CD8-positive, alpha-beta memory T cell (primary cell): ENCODE data around the gene ASH1L. TPM values are rescaled to one million over a fixed set of nuclear protein-coding genes. Genes with fewer than 3 reads are reported as not detected.
A peak's percentile ranks its signal among the peaks of the same experiment; 100 is the strongest.

Source experiments
- CTCF ChIA-PET: fragments of 350-600 bp; sonication (Branson Sonifier 250); formaldehyde crosslinking; loops from one replicate; lab custom pipeline; 2021; ENCODE audit warnings: antibody characterized with exemption; lab: Charles Lee
- POLR2A ChIA-PET: fragments of 350-600 bp; sonication (Branson Sonifier 250); formaldehyde crosslinking; loops from one replicate; lab custom pipeline; 2021; ENCODE audit warnings: antibody characterized with exemption; lab: Charles Lee
- DNase-seq, 5 donors: peaks; one replicate each; pipeline versions ENCODE4 v3.0.0 to v3.0.0-alpha.2; 2020 to 2022; ENCODE audit warnings: mixed read lengths in 1 of 5
- H3K27ac ChIP-seq: one replicate; pipeline ENCODE4 v1.7.0; 2013; ENCODE audit warnings: low read depth, mild to moderate bottlenecking, low read length, moderate library complexity
- H3K27me3 ChIP-seq: 2 replicates; pipeline ENCODE4 v1.7.0; 2013; ENCODE audit warnings: low read length, mild to moderate bottlenecking; ENCODE audit not compliant: insufficient read depth, poor library complexity, severe bottlenecking
- H3K36me3 ChIP-seq: 2 replicates; pipeline ENCODE4 v1.7.0; 2013; ENCODE audit warnings: mild to moderate bottlenecking, low read length, moderate library complexity; ENCODE audit not compliant: insufficient read depth
- H3K4me1 ChIP-seq: 2 replicates; pipeline ENCODE4 v1.7.0; 2013; ENCODE audit warnings: mild to moderate bottlenecking, low read length, moderate library complexity; ENCODE audit not compliant: insufficient read depth
- H3K4me3 ChIP-seq: 2 replicates; pipeline ENCODE4 v1.7.0; 2013; ENCODE audit warnings: mild to moderate bottlenecking, low read length
- H3K9me3 ChIP-seq: 2 replicates; pipeline ENCODE4 v1.7.0; 2013; ENCODE audit warnings: mild to moderate bottlenecking, low read length
- H3K27ac Mint-ChIP-seq, 8 donors: one replicate each; pipeline ENCODE4 v1.8.0; 2020 to 2021; ENCODE audit warnings: mixed read lengths in 8 of 8, mild to moderate bottlenecking in 6 of 8, inconsistent platforms in 3 of 8, moderate library complexity in 3 of 8
- H3K27me3 Mint-ChIP-seq, 2 donors: one replicate each; pipeline ENCODE4 v1.8.0; 2020 to 2021; ENCODE audit warnings: mixed read lengths in 2 of 2, mild to moderate bottlenecking in 1 of 2, moderate library complexity in 1 of 2
- H3K36me3 Mint-ChIP-seq, 3 donors: one replicate each; pipeline ENCODE4 v1.8.0; 2020 to 2021; ENCODE audit warnings: mixed read lengths in 3 of 3, inconsistent platforms in 1 of 3, mild to moderate bottlenecking in 1 of 3
- H3K4me1 Mint-ChIP-seq, 3 donors: one replicate each; pipeline ENCODE4 v1.8.0; 2020 to 2021; ENCODE audit warnings: mixed read lengths in 3 of 3, inconsistent platforms in 1 of 3, mild to moderate bottlenecking in 1 of 3
- H3K4me3 Mint-ChIP-seq, 7 donors: one replicate each; pipeline ENCODE4 v1.8.0; 2020 to 2021; ENCODE audit warnings: mixed read lengths in 7 of 7, mild to moderate bottlenecking in 6 of 7, moderate library complexity in 4 of 7, inconsistent platforms in 2 of 7
- H3K9me3 Mint-ChIP-seq, 5 donors: one replicate each; pipeline ENCODE4 v1.8.0; 2020 to 2022; ENCODE audit warnings: mixed read lengths in 5 of 5, mild to moderate bottlenecking in 3 of 5, moderate library complexity in 2 of 5, inconsistent platforms in 1 of 5
- polyA plus RNA-seq: library from polyadenylated mRNA; unstranded; fragments of 300-500 nt; fragmentation: Illumina TruSeq; gene quantifications from one replicate; pipeline ENCODE4 v1.2.3, GENCODE V29; 2021
- total RNA-seq, 2 experiments: library from RNA; stranded (reverse); gene quantifications; one replicate each; pipeline ENCODE4 v1.2.3, GENCODE V29; 2021

ASH1L gene
- total and polyA plus RNA-seq, 3 experiments from 2014 or later, result 25.7 to 30.5 (median 29.7) TPM

DNA sequence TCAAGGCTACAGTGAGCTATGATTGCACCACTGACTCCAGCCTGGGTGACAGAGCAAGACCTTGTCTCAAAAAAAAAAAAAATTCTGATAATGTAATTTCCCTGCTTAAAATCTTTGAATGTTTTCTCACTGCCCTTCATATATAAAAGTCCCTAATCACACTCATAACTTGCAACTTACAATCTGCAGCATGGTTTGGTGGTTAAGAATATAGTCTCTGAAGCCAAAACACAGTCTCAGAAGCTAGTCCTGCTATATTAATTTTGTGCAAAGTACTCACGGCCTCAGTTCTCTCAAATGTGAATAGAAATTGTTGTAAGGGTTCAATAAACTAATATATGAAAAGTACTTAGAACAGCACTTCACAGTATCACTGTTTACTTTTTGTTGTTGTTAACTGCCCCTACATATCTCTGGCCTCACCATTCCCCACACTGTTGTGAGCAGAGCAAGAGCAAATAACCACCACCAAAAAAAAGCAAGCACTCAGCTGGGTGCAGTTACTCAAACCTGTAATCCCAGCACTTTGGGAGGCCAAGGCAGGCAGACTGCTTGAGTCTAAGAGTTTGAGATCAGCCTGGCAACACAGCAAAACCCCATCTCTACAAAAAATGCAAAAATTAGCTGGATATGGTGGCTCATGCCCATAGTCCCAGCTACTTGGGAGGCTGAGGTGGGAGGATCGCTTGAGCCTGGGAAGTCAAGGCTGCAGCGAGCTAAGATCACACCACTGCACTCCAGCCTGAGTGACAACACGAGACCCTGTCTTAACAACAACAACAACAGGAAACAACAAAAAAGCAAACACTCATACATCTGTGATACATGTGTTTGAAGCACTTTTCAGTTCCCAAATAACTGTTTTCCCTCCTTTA, 22.4 kb downstream of the ASH1L start:
- peaks cover 47% of the 10 kb centered on the region for H3K4me1 ChIP-seq
- no peaks in the 10 kb centered on the region for H3K36me3 ChIP-seq
- H3K27ac Mint-ChIP-seq, result peak overlapping the region; percentile 44 to 96 (median 81)
- CTCF ChIA-PET, result no interaction called here
- no peaks in the 10 kb centered on the region for H3K27me3 ChIP-seq
- H3K4me3 ChIP-seq, result no peak overlapping the region
- H3K4me1 Mint-ChIP-seq, result peaks cover 48 to 72% (median 64%) of the 10 kb centered on the region in 3 donors
- DNase-seq, result no peak
- H3K4me3 Mint-ChIP-seq, result peak overlapping the region in 6 of 7 donors; percentile 32 to 54 (median 42)
- no peaks in the 10 kb centered on the region for H3K9me3 ChIP-seq
- H3K27me3 Mint-ChIP-seq, result no peaks in the 10 kb centered on the region
- H3K36me3 Mint-ChIP-seq, result peaks cover 0 to 7% (median 5%) of the 10 kb centered on the region in 3 donors
- POLR2A ChIA-PET, result interaction anchor here (1.0 kb wide), 1 partner anchor 10 kb away, joined by 3 read pairs; no protein-coding TSS in a partner anchor
- no peak overlapping the region for H3K27ac ChIP-seq
- no peaks in the 10 kb centered on the region for H3K9me3 Mint-ChIP-seq

DNA sequence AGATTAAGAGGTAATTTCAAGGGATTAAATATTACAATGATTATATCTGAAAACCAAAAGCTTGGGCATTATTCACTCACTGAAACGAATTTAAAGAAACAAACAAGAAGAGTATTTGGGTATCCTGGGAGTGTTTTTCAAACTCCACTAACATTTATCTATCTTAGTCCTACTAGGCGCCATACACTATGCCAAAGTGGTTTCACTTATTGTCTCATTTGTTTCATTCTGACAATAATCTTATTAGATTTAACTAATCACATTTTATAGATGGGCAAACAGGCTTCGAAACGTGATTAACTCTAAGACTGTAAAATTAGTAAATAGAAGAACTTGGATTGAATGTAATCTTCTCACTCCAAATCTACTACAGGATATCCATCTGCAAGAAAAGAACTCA, 25.4 kb downstream of the ASH1L start:
- Histone ChIP-seq H3K27me3 (no peaks in the 10 kb centered on the region), H3K36me3 (peaks cover 3% of the 10 kb centered on the region), H3K27ac (no peak overlapping the region), H3K9me3 (no peaks in the 10 kb centered on the region), H3K4me1 (peaks cover 56% of the 10 kb centered on the region), H3K4me3 (no peak overlapping the region)
- Mint-ChIP-seq H3K4me3 (peak overlapping the region in 3 of 7 donors; percentile 17 to 52 (median 28)), H3K27me3 (no peaks in the 10 kb centered on the region), H3K27ac (peak overlapping the region; percentile 11 to 97 (median 89)), H3K9me3 (no peaks in the 10 kb centered on the region), H3K36me3 (peaks cover 0 to 14% (median 8%) of the 10 kb centered on the region in 3 donors), H3K4me1 (peaks cover 62 to 84% (median 78%) of the 10 kb centered on the region in 3 donors)
- no peak for DNase-seq
- CTCF ChIA-PET, result no interaction called here
- POLR2A ChIA-PET, result no interaction called here

DNA sequence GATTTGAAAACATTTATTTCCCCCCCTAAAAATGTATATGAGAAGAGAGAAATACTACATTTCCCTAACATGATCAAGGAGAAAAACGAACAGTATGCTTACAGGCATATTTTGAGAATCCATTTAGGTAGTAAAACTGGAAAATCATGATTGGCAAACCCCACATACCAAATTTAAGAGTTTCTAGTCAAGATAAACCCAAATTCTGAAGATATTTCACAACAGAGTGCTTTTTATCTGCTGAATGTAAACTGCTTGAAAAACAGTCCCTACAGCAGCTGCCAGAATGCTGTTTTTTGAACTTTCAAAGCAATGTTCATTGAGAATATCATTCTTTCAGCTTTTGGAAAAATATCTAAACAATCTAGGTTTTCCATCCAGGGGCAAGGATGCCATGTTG, 31.0 kb downstream of the ASH1L start:
- CTCF ChIA-PET, result no interaction called here
- POLR2A ChIA-PET, result no interaction called here
- peaks cover 3% of the 10 kb centered on the region for H3K36me3 ChIP-seq
- H3K27ac ChIP-seq, result no peak overlapping the region
- H3K4me3 ChIP-seq, result no peak overlapping the region
- DNase-seq, result no peak
- Mint-ChIP-seq H3K27ac (peak overlapping the region in 2 of 8 donors; percentile 24 to 26), H3K27me3 (no peaks in the 10 kb centered on the region), H3K4me1 (peaks cover 44 to 58% (median 51%) of the 10 kb centered on the region in 3 donors), H3K4me3 (no peak overlapping the region), H3K9me3 (no peaks in the 10 kb centered on the region), H3K36me3 (peaks cover 0 to 21% (median 6%) of the 10 kb centered on the region in 3 donors)
- no peaks in the 10 kb centered on the region for H3K9me3 ChIP-seq
- no peaks in the 10 kb centered on the region for H3K27me3 ChIP-seq
- peaks cover 32% of the 10 kb centered on the region for H3K4me1 ChIP-seq

DNA sequence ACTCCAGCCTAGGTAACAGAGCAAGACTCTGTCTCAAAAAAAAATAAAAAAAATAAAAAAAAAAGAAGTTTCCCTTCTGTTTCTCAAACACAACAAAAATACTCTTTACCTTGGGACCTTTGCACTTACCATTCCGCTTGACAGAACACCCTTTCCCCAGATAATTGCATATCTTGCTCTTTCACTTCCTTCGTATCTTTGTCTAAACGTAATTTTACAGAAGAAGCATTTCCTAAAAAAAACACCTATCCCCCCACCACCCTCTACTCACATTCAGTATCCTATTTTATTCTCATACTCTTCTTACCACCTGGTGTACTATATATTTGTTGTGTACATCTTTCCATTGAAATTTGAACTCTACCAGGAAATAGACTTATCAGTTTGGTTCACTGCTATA, 32.7 kb downstream of the ASH1L start:
- peaks cover 42 to 58% (median 48%) of the 10 kb centered on the region in 3 donors for H3K4me1 Mint-ChIP-seq
- no peaks in the 10 kb centered on the region for H3K9me3 Mint-ChIP-seq
- H3K27me3 ChIP-seq, result no peaks in the 10 kb centered on the region
- peaks cover 0 to 21% (median 6%) of the 10 kb centered on the region in 3 donors for H3K36me3 Mint-ChIP-seq
- H3K9me3 ChIP-seq, result no peaks in the 10 kb centered on the region
- H3K4me3 ChIP-seq, result no peak overlapping the region
- H3K27ac ChIP-seq, result no peak overlapping the region
- H3K4me1 ChIP-seq, result peaks cover 18% of the 10 kb centered on the region
- peaks cover 3% of the 10 kb centered on the region for H3K36me3 ChIP-seq
- no peaks in the 10 kb centered on the region for H3K27me3 Mint-ChIP-seq
- H3K27ac Mint-ChIP-seq, result peak overlapping the region in 1 of 8 donors; percentile 3
- no peak for DNase-seq
- POLR2A ChIA-PET, result interaction anchor here (0.9 kb wide), 1 partner anchor 10 kb away, joined by 3 read pairs; no protein-coding TSS in a partner anchor
- H3K4me3 Mint-ChIP-seq, result no peak overlapping the region
- CTCF ChIA-PET, result interaction anchor here (0.6 kb wide), 1 partner anchor 124 kb away, joined by 3 read pairs; no protein-coding TSS in a partner anchor

DNA sequence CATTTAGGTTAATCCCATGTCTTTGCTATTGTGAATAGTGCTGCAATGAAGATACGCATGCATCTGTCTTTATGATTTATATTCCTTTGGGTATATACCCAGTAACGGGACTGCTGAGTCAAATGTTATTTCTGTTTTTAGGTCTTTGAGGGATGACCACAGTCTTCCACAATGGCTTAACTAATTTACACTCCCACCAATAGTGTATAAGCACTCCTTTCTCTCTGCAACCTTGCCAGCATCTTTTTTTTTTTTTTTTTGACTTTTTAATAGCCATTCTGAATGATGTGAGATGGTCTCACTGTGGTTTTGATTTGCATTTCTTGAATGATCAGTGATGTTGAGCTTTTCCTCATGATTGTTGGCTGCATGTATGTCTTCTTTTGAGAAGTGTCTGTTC, 33.5 kb downstream of the ASH1L start:
- Mint-ChIP-seq H3K36me3 (peaks cover 0 to 18% (median 6%) of the 10 kb centered on the region in 3 donors), H3K9me3 (no peaks in the 10 kb centered on the region), H3K27me3 (no peaks in the 10 kb centered on the region), H3K4me1 (peaks cover 41 to 59% (median 47%) of the 10 kb centered on the region in 3 donors), H3K27ac (peak overlapping the region in 1 of 8 donors; percentile 17), H3K4me3 (no peak overlapping the region)
- ChIA-PET CTCF (no interaction called here), POLR2A (no interaction called here)
- no peak for DNase-seq
- no peaks in the 10 kb centered on the region for H3K36me3 ChIP-seq
- H3K9me3 ChIP-seq, result no peaks in the 10 kb centered on the region
- peaks cover 18% of the 10 kb centered on the region for H3K4me1 ChIP-seq
- no peak overlapping the region for H3K27ac ChIP-seq
- no peak overlapping the region for H3K4me3 ChIP-seq
- no peaks in the 10 kb centered on the region for H3K27me3 ChIP-seq

DNA sequence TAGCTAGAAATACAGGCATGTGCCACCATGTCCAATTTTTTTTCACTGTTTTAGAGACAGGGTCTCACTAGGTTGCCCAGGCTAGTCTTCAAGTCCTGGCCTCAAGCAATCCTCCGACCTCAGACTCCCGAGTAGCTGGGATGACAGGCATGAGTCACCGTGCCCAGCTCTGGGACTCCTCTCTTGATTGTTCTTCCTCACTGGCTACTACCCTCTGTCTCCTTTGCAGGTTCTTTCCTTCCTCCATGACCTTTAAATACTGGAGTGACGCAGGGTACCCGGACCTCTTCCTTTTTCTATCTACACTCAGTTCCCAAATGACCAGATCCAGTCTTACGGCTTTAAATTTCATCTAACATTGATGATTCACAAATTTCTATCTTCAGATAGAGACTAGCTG, 34.9 kb downstream of the ASH1L start:
- Mint-ChIP-seq H3K4me1 (peaks cover 42 to 62% (median 49%) of the 10 kb centered on the region in 3 donors), H3K36me3 (peaks cover 0 to 9% (median 2%) of the 10 kb centered on the region in 3 donors), H3K27me3 (no peaks in the 10 kb centered on the region), H3K9me3 (no peaks in the 10 kb centered on the region), H3K4me3 (no peak overlapping the region), H3K27ac (no peak overlapping the region)
- ChIA-PET POLR2A (interaction anchor here (0.7 kb wide), 1 partner anchor 1662 kb away, joined by 7 read pairs; no protein-coding TSS in a partner anchor), CTCF (interaction anchor here (1.1 kb wide), 1 partner anchor 355 kb away, joined by 3 read pairs; the partner anchor contains the start of gene KRTCAP2)
- Histone ChIP-seq H3K9me3 (no peaks in the 10 kb centered on the region), H3K4me3 (no peak overlapping the region), H3K27ac (no peak overlapping the region), H3K4me1 (peaks cover 29% of the 10 kb centered on the region), H3K27me3 (no peaks in the 10 kb centered on the region), H3K36me3 (no peaks in the 10 kb centered on the region)
- DNase-seq, result no peak

DNA sequence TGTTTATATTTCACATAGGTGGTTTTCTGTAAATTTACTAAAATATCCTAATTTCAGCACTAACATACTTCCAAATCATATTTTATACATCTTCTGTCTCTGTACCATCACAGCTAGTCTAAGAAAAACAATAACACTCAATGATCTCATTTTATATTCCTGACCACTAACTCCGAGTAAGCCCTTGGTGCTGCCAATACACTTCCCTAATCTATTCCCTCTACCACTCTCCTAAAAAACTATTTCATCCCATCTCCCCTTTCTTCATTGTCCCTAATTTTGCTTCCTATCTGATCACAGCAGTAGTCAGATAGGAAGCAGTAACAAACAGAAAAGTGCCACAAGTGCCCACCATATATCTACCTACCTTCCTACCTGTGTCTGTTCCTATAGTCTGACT, 36.2 kb downstream of the ASH1L start:
- no peak overlapping the region for H3K27ac Mint-ChIP-seq
- peaks cover 23% of the 10 kb centered on the region for H3K4me1 ChIP-seq
- H3K27ac ChIP-seq, result no peak overlapping the region
- DNase-seq, result no peak
- no peaks in the 10 kb centered on the region for H3K9me3 Mint-ChIP-seq
- POLR2A ChIA-PET, result no interaction called here
- no peaks in the 10 kb centered on the region for H3K27me3 ChIP-seq
- no peak overlapping the region for H3K4me3 ChIP-seq
- no peaks in the 10 kb centered on the region for H3K36me3 ChIP-seq
- no peaks in the 10 kb centered on the region for H3K9me3 ChIP-seq
- peaks cover 41 to 63% (median 51%) of the 10 kb centered on the region in 3 donors for H3K4me1 Mint-ChIP-seq
- CTCF ChIA-PET, result no interaction called here
- H3K4me3 Mint-ChIP-seq, result no peak overlapping the region
- peaks cover under 1 to 11% (median 3%) of the 10 kb centered on the region in 3 donors for H3K36me3 Mint-ChIP-seq
- no peaks in the 10 kb centered on the region for H3K27me3 Mint-ChIP-seq

DNA sequence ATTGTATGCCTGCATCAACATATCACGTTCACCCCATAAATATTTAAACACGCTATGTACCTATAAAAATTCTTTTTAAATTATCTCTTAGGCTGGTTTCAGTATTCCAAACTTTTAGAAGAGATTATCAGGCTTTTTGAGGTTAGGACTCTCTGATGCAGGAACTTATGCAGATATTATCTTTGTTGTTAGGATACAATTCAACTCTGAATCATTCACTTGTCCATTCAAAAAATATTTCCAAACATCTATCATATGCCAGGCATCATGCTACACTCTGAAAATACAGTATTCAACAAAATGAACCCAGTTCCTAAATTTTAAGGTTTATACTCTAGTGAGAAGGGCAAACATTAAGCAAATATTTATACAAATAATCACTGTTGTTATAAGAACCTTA, 40.5 kb downstream of the ASH1L start:
- no peaks in the 10 kb centered on the region for H3K9me3 ChIP-seq
- Mint-ChIP-seq H3K36me3 (peaks cover 5 to 29% (median 8%) of the 10 kb centered on the region in 3 donors), H3K27ac (peak overlapping the region in 4 of 8 donors; percentile 43 to 69 (median 54)), H3K4me3 (no peak overlapping the region), H3K4me1 (peaks cover 49 to 75% (median 72%) of the 10 kb centered on the region in 3 donors), H3K27me3 (no peaks in the 10 kb centered on the region), H3K9me3 (no peaks in the 10 kb centered on the region)
- POLR2A ChIA-PET, result interaction anchor here (0.7 kb wide), 1 partner anchor 141 kb away, joined by 4 read pairs; no protein-coding TSS in a partner anchor
- CTCF ChIA-PET, result no interaction called here
- H3K4me1 ChIP-seq, result peaks cover 25% of the 10 kb centered on the region
- H3K4me3 ChIP-seq, result no peak overlapping the region
- no peaks in the 10 kb centered on the region for H3K27me3 ChIP-seq
- no peaks in the 10 kb centered on the region for H3K36me3 ChIP-seq
- DNase-seq, result no peak
- no peak overlapping the region for H3K27ac ChIP-seq
